NCI-H510A treated with DMSO at 0.1 percent for 48 hours (cell line): ENCODE results near the gene CBX1.
"Not testable (repeated sequence)": the region's sequence is repeated elsewhere in the genome, so short reads cannot be mapped to it uniquely, and the experiment has no call there.

ENCODE experiments used
- DNase-seq: peaks from one replicate; lab custom pipeline; 2025; lab: John Stamatoyannopoulos, UW

Gene CBX1

DNA sequence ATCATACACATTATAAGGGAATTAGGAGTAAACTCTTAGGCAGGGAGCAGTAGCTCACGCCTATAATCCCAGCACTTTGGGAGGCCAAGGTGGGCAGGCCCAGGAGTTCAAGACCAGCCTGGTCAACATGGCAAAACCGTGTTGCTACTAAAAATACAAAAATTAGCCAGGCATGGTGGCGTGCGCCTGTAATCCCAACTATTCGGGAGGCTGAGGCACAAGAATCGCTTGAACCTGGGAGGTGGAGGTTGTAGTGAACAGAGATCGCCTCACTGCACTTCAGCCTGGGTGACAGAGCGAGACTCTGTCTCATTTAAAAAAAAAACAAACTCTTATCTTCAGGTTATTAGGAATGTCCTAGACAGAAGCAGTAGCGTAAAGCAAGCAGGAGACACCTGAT is 28.5 kb downstream of the CBX1 start:
- not testable (repeated sequence) for DNase-seq

DNA sequence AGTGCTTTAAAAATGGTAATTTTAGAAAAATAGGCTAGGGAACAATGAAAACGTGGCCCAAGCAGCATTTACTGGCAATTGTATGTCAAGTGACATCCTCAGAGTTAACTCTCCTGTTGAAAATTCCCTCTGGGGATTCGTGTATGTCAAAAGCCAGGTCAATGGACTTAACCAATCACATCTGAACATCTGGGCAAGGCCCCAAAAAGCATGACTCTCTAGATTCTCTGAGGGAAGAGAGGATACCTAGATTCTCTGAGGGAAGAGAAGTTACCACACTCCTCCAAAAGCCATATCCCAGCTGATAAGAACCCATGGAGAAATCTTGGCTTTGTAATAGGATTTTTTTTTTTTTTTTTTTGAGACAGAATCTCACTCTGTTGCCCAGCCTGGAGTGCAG is 29.6 kb downstream of the CBX1 start:
- no peak for DNase-seq

- DNase-seq, result no peak
Observed at GRCh38 chr17:48070195-48070594, 31.1 kb downstream of the CBX1 start.

DNA sequence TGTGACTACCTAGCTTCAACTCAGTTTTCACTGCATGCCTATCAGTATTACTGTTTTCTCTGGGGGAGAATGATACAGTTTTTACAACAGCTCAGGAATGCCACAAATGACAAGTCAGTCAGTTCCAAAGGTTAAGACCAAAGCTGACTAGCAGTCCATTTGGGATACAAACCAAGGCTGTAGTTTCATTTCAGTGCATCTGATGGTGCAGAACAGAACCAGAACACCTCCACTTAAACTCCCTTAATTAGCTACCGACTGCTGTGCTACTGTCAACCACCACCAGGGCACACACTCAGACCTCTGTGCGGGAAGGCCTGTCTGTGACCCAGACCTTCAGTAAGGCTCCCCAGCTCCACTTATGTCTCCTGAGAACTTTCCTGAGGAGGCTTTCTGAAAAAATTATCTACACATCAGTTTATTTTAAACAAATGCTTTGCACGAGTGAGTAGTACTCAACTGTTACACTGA is 32.8 kb downstream of the CBX1 start:
- DNase-seq, result no peak

DNA sequence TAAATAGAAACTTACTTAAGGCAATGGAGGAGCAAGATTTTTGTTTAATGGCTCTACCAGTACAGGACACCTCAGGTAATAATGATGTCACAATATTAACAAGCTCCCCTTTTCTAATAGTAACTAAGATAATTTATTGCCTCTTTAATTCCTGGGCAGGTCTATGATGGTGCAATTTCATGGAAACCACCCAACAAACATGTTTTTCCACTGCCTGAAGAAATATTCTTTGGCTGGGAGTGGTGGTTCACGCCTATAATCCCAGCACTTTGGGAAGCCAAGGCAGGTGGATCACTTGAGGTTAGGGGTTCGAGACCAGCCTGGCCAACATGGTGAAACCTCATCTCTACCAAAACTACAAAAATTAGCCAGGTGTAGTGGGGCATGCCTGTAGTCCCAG is 33.5 kb downstream of the CBX1 start:
- DNase-seq, result not testable (repeated sequence)

DNA sequence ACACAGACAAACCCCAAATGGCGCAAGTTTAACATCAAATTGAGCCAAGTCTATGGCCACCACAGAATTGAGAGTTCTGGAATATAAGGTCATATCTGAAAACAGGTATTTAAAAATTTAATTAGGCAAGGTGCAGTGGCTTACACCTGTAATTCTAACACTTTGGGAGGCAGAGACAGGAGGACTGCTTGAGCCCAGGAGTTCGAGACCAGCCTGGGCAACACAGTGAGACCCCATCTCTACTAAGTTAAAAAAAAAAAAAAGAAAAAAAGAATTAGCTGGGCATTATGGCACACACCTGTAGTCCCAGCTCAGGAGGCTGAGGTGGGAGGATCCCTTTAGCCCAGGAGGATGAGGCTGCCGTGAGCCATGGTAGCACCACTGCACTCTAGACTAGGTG is 34.0 kb downstream of the CBX1 start:
- no peak for DNase-seq

- DNase-seq, result no peak
Observed at GRCh38 chr17:48066656-48067055, 34.6 kb downstream of the CBX1 start.

- no peak for DNase-seq
Observed at GRCh38 chr17:48066192-48066591, 35.1 kb downstream of the CBX1 start.

GRCh38 chr17:48064638-48065037 is 36.6 kb downstream of the CBX1 start:
- no peak for DNase-seq

- DNase-seq, result no peak
Observed at GRCh38 chr17:48062273-48062672, 39.0 kb downstream of the CBX1 start.

DNA sequence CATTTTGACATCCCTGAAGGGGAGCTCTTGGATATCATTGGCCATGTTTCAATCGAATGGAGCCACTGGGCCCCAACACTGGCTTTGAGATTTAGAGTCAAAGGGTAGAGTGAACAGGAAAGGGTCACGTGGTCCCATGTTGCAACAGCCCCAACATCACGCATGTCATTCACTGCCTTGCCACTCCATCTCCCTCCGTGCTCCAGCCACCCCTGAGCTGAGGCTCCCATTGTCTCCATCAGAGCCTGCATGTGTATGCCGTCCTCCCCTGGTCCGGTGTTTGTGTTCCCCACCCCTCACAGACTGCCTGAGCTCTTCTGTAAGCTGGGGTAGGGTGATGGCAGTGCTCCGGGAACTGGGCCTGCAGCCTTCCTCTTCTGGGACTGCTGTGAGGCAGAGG is 41.0 kb downstream of the CBX1 start:
- DNase-seq, result no peak

GRCh38 chr17:48059125-48059668 is 42.1 kb downstream of the CBX1 start:
- no peak for DNase-seq

DNA sequence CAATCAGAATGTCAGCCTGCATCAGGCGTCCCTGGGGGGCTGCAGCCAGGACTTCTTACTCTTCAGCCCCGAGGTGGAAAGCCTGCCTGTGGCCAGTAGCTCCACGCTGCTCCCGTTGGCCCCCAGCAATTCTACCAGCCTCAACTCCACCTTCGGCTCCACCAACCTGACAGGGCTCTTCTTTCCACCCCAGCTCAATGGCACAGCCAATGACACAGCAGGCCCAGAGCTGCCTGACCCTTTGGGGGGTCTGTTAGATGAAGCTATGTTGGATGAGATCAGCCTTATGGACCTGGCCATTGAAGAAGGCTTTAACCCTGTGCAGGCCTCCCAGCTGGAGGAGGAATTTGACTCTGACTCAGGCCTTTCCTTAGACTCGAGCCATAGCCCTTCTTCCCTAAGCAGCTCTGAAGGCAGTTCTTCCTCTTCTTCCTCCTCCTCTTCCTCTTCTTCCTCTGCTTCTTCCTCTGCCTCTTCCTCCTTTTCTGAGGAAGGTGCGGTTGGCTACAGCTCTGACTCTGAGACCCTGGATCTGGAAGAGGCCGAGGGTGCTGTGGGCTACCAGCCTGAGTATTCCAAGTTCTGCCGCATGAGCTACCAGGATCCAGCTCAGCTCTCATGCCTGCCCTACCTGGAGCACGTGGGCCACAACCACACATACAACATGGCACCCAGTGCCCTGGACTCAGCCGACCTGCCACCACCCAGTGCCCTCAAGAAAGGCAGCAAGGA is 42.7 kb downstream of the CBX1 start:
- DNase-seq, result no peak

DNA sequence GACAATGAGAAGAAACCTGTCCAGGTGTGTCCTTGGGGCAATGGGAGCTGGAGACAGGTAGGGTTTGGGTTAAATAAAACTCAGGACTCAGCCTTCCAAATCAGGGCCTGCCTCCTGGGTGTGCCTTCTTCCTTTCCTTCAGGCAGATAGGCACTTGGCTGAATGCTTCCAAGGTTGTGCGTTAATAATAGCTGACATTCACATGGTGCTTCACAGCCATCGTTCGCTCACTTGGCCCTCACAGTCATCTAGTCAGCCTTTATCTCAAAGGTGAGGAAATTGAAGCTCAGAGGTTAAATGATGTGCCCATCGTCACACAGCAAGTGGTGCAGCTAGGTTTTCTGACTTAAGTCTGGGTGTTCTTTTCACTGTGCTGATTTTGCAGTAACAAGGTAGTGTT is 43.7 kb downstream of the CBX1 start:
- DNase-seq, result no peak

GRCh38 chr17:48056879-48057278 is 44.4 kb downstream of the CBX1 start:
- no peak for DNase-seq

DNA sequence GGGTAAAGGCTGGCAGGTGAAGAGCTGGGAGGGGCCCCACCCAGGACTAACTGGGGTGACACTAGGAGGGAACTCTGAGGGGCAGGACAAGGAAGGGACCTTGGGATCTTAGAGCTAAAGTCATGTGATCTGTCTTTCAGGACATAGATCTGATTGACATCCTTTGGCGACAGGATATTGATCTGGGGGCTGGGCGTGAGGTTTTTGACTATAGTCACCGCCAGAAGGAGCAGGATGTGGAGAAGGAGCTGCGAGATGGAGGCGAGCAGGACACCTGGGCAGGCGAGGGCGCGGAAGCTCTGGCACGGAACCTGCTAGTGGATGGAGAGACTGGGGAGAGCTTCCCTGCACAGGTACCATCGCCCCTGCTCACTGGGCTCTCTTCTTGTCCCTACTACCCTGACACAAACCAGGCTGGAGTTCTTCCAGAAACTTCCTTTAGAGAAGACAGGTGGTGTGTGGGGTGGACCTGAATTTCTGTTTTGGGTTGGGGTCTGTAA is 45.0 kb downstream of the CBX1 start:
- DNase-seq, result no peak

DNA sequence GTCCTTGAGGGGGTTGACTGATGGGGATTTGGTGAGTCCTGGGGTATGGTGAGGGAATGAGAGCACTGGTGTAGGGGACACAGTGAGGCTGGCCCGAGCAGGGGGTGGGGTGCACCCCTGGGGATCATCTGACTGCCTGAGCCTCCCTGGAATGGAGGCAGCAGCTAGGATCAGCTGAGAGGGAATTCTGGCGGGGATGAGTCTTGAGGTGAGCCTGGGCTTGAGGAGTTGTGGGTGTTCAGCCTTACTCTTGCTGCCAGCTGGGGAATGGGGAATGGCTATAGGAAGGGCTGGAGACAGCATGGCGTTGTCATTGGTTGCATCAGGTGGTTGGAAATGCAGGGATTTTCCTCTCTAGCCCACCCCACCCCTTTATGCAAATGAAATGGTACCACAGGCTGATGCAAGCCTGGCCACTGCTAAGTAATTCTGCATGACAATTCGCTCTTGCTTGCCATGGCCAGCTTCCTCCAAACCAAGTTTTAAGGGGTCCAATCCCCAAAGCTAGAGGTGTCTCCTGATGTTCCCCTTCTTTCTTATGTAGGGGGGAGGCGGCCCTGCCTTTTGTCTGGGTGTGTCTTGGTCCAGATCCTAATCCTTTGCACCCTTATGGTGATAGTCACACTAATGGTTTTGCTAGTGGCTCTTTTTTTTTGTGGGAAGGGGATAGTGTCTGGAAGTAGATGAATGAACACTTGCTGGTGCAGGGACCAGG is 45.6 kb downstream of the CBX1 start:
- DNase-seq, result no peak

DNA sequence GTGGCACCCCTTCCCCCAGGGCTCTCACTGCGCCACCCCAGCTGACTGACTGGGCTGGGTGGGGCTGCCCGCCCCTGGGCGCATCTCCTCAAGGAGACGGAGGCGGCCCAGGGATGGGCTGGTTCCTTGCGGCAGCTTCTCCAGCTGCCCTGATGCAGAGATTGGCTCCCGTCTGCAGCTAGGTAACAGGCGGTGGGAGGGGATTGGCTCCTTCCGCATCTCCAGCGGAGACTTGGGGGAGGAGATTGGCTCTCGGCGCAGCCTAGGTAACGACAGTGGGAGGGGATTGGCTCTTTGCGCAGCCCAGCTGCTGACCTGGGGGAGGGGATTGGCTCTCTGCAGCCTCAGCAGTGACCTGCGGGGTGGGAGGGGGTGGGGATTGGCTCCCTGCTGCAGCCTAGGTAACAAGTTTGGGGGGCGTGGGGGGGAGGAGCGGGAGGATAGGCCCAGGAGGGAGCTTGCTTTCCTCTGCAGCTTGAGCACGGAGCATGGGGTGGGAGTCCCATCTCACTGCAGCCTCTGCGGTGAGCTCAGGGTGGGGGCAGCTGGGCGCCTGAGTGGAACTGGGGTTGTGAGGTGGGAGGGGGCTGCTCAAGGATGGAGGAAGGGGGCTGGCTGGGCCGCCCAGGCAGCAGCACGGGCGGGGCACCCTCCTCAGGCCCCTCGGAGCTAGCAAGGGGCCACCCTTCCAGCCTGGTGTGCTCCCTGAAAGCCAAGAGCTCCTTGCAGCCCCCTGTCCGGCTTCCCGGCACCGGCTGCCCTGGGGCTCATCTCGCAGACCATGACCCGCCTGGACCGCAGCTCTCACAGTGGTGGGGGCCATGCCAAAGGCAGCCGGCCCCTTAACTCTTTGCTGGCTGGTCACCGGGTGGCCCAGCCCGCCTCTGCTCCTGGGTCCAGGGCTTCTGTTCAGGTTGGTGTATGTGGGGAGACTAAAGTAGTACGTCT is 46.8 kb downstream of the CBX1 start:
- DNase-seq, result peak; percentile 99

- DNase-seq, result no peak
Observed at GRCh38 chr17:48053758-48054237, 47.5 kb downstream of the CBX1 start.

DNA sequence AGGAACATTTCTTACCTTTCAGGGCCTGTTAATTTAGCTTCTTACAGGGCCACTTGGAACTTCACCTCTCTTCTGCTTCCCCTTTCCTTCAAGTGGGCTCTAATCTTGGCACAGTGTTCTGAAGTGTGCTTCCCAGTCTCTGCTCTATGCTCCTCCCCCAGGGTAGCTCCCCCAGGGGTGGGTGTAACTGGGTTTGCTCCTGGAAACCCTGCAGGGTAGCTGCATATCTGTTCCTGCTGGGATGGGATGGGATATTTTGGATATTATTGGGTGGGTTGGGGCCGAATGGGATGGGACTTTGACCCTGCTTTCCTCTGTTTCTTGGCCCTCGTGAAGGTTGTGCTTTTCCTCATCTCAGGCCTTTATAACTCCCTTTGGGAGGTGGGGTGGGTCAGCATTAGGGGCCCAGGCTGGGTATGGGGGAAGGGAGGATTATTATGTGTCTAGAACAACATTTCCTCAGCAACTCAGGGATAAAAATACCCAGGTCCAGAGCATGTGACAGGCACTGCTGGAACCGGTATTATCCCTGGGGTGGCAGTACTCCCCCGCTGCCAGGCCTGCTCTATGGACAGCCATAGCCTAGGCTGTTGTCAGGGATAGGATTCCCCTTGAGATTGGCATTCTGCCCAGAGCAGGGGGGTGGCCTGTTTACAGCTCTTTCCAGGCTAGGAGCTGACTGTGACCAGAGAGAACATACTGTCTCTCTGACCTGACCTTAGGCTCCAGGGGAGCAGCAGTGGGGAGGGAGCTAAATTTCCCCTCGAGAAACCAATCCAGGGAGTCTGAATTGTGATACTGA is 48.1 kb downstream of the CBX1 start:
- DNase-seq, result peak; percentile 97
